HEK293T (cell line): ENCODE results near the gene CCDC63.

Experiments used
- FOXK2 ChIP-seq: fragments of 450-650 bp; IDR thresholded peaks from 2 replicates; pipeline ENCODE4 v1.6.1; 2016; ENCODE audit warnings: mild to moderate bottlenecking
- FOXM1 ChIP-seq: fragments of 450-650 bp; IDR thresholded peaks from 2 replicates; pipeline ENCODE4 v1.6.1; 2017; ENCODE audit warnings: mild to moderate bottlenecking, borderline replicate concordance
- HDGF ChIP-seq: fragments of 450-650 bp; IDR thresholded peaks from 2 replicates; pipeline ENCODE4 v1.6.1; 2017; ENCODE audit warnings: antibody characterized with exemption, borderline replicate concordance
- NFRKB ChIP-seq: fragments of 450-650 bp; IDR thresholded peaks from 2 replicates; pipeline ENCODE4 v1.6.1; 2016; ENCODE audit warnings: mild to moderate bottlenecking, moderate library complexity
- SP1 ChIP-seq: fragments of 450-650 bp; IDR thresholded peaks from 2 replicates; pipeline ENCODE4 v1.6.1; 2017
- SUZ12 ChIP-seq: fragments of 450-650 bp; IDR thresholded peaks from 2 replicates; pipeline ENCODE4 v1.6.1; 2016; ENCODE audit warnings: mild to moderate bottlenecking

DNA sequence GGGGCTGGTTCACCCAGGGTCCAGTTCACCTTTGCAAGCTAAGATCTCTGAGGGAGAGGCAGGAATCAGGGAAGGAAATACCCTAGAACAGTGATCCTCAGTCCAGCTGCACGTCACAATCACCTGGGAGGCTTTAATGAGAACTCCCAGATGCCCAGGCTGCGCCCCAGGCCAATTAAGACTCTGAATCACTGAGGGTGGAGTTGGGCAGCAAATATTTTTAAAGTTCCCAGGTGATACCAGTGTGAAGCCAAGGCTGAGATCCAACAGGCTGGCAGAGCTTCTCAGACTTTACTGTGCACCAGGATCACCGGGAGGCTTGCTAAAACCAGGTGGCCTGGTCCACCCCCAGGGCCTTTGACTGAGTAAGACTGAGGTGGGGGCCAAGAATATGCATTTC lies 49.8 kb downstream of the CCDC63 start:
- TF ChIP-seq FOXK2 (no peak), SUZ12 (no peak), FOXM1 (no peak), NFRKB (no peak), HDGF (no peak), SP1 (no peak)
